Kidney (tissue), 14 donors: ENCODE data around the gene CACNB3. TPM values are rescaled to one million over a fixed set of nuclear protein-coding genes. Genes with fewer than 3 reads are reported as not detected.

Experiments used
- DNase-seq, 5 donors: peaks; one replicate each; pipeline ENCODE4 v3.0.0-alpha.2; 2013 to 2020
- FAIRE-seq: peaks from 2 replicates; lab custom pipeline; 2012; peaks lifted over from hg19 to GRCh38; lab: Jason Lieb, UNC
- H3K27ac ChIP-seq, 2 donors: one replicate each; pipeline ENCODE4 v1.7.0; 2013; ENCODE audit warnings: low read depth in 2 of 2, low read length in 2 of 2, inconsistent platforms in 1 of 2
- H3K27me3 ChIP-seq: one replicate; pipeline ENCODE4 v1.7.1; 2013; ENCODE audit warnings: low read length, inconsistent platforms; ENCODE audit not compliant: control insufficient read depth, insufficient read depth
- H3K36me3 ChIP-seq, 3 donors: one replicate each; pipeline versions ENCODE4 v1.7.0 to v1.7.1; 2013; ENCODE audit warnings: low read length in 3 of 3, control low read depth in 1 of 3, inconsistent platforms in 1 of 3; ENCODE audit not compliant: insufficient read depth in 3 of 3, control insufficient read depth in 2 of 3
- H3K4me1 ChIP-seq, 3 donors: one replicate each; pipeline versions ENCODE4 v1.7.0 to v1.7.1; 2013; ENCODE audit warnings: low read length in 3 of 3, inconsistent platforms in 1 of 3, low read depth in 1 of 3; ENCODE audit not compliant: control insufficient read depth in 2 of 3, insufficient read depth in 2 of 3
- H3K4me3 ChIP-seq, 3 donors: one replicate each; pipeline versions ENCODE4 v1.7.0 to v1.8.1; 2013; ENCODE audit warnings: low read length in 3 of 3, control low read depth in 1 of 3, inconsistent platforms in 1 of 3
- H3K9ac ChIP-seq, 3 donors: one replicate each; pipeline versions ENCODE4 v1.7.0 to v1.7.1; 2013; ENCODE audit warnings: low read length in 3 of 3, control low read depth in 1 of 3, inconsistent platforms in 1 of 3
- H3K9me3 ChIP-seq, 3 donors: one replicate each; pipeline versions ENCODE4 v1.7.0 to v1.7.1; 2013; ENCODE audit warnings: low read length in 3 of 3, control low read depth in 1 of 3, inconsistent platforms in 1 of 3; ENCODE audit not compliant: control insufficient read depth in 2 of 3, insufficient read depth in 1 of 3
- CTCF ChIP-seq: IDR thresholded peaks from 3 replicates; pipeline ENCODE4 v1.5.1; 2012; ENCODE audit warnings: mild to moderate bottlenecking, moderate library complexity, borderline replicate concordance; ENCODE audit not compliant: insufficient read depth; ENCODE audit errors: extremely low read depth
- intact Hi-C: fragments of 100-400 bp; cut with DNase I; formaldehyde crosslinking; loops from one replicate; pipeline ENCODE4 v1.11.1; 2022
- polyA plus RNA-seq: library from polyadenylated mRNA; stranded (reverse); fragments of 350-450 nt; fragmentation: Illumina TruSeq; extraction: RNeasy Lipid Tissue Mini Kit (QIAGEN cat#74804); gene quantifications from one replicate; pipeline ENCODE4 v1.2.3, GENCODE V29; 2014; ENCODE audit warnings: low read depth, low replicate concordance; ENCODE audit not compliant: insufficient read depth
- total RNA-seq: library from RNA; stranded (reverse); fragmentation: NEBNext Ultra II Directional; extraction: Animal tissue kit (Norgen Biotek cat#: 25700); gene quantifications from one replicate; pipeline ENCODE4 v1.2.1, GENCODE V29; 2021
- donor health status: control.
- donor health status: control.
- donor health status: control.
- donor health status: control.
- donor health status: control.
- donor health status: DM: yes; HTN: yes; CAD: no.
- donor health status: Normal renal cell carcinoma (clear cell type).

The CACNB3 gene
- total and polyA plus RNA-seq, 2 donors from 2014 or later: 17.9 to 19.6 TPM

- no peak overlapping the region for H3K4me3 ChIP-seq
- H3K36me3 ChIP-seq: no peaks in the 10 kb centered on the region
- H3K27me3 ChIP-seq: no peaks in the 10 kb centered on the region
- no peak overlapping the region for H3K9ac ChIP-seq
- no peak for DNase-seq
- H3K27ac ChIP-seq: no peak overlapping the region
- intact Hi-C loops: no loop called here
- no peak for TF ChIP-seq CTCF
- peaks cover 0 to 9% (median 7%) of the 10 kb centered on the region in 3 donors for H3K4me1 ChIP-seq
- FAIRE-seq: no peak
- H3K9me3 ChIP-seq: no peaks in the 10 kb centered on the region
These were observed 42.8 kb downstream of the CACNB3 start for GRCh38 chr12:48861111-48861510.

DNA sequence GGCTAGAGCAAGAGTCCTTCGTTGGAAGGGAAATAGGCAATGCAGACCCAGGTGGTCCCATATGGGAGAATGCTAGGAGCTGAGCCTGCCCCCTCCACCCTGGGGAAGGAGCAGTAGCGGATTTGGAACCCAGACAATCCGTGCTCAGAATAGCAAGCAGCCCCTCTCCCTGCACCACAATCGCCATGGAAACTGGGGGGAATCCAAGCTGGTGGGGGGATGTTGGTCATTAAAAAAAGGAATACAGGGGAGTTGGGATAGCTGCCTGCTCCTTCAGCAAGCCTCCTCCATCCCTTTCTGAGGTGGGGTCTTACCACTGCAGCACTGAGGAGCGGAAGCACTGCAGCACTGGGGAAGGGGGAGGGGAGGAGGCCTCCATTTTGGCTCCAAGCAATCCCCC is 44.5 kb downstream of the CACNB3 start:
- Histone ChIP-seq H3K27me3 (no peaks in the 10 kb centered on the region), H3K27ac (no peak overlapping the region), H3K36me3 (no peaks in the 10 kb centered on the region), H3K9ac (no peak overlapping the region), H3K4me3 (no peak overlapping the region), H3K4me1 (peaks cover 0 to 11% (median 7%) of the 10 kb centered on the region in 3 donors), H3K9me3 (no peaks in the 10 kb centered on the region)
- intact Hi-C loops: no loop called here
- DNase-seq: peak in 1 of 5 donors; percentile 41
- FAIRE-seq: no peak
- TF ChIP-seq CTCF: no peak

DNA sequence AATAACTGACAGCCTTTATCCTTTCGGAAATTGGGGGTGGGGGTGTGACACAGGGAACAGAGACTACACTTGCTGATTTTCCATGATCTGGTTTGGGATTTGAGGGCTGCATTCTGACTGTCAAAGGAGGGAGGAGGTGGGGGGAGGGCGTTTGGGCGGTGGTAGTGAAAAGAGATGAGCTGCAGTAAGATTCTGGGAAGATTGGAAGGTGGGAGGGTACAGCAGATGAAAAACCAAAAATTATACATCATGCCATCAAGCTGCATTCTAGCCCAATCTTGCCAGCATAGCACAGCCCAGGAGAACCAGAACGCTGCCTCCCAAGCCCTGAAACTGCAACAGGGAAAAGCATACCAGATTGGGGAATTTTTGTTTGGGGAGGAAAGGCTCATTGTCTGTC is 45.0 kb downstream of the CACNB3 start:
- no peak overlapping the region for H3K27ac ChIP-seq
- DNase-seq (no peak), FAIRE-seq (no peak)
- intact Hi-C loops: no loop called here
- no peak for TF ChIP-seq CTCF
- H3K9me3 ChIP-seq: no peaks in the 10 kb centered on the region
- no peak overlapping the region for H3K4me3 ChIP-seq
- no peaks in the 10 kb centered on the region for H3K27me3 ChIP-seq
- H3K36me3 ChIP-seq: no peaks in the 10 kb centered on the region
- peaks cover 0 to 11% (median 7%) of the 10 kb centered on the region in 3 donors for H3K4me1 ChIP-seq
- H3K9ac ChIP-seq: no peak overlapping the region
